Stomach smooth muscle (tissue), 2 donors: ENCODE measurements around the gene RBAK.
"Not testable (repeated sequence)": the region's sequence is repeated elsewhere in the genome, so short reads cannot be mapped to it uniquely, and the experiment has no call there.

Experiments
- H3K27ac ChIP-seq: one replicate; pipeline ENCODE4 v1.7.0; 2013; ENCODE audit warnings: mild to moderate bottlenecking, low read length, inconsistent platforms
- H3K27me3 ChIP-seq, 2 donors: one replicate each; pipeline ENCODE4 v1.7.0; 2013; ENCODE audit warnings: low read length in 2 of 2; ENCODE audit not compliant: insufficient read depth in 2 of 2, control insufficient read depth in 1 of 2
- H3K36me3 ChIP-seq, 2 donors: one replicate each; pipeline ENCODE4 v1.7.0; 2013; ENCODE audit warnings: low read length in 2 of 2; ENCODE audit not compliant: control insufficient read depth in 2 of 2, insufficient read depth in 2 of 2
- H3K4me1 ChIP-seq: one replicate; pipeline ENCODE4 v1.7.0; 2013; ENCODE audit warnings: low read length; ENCODE audit not compliant: control insufficient read depth, insufficient read depth
- H3K4me3 ChIP-seq, 2 donors: one replicate each; pipeline ENCODE4 v1.7.0; 2013; ENCODE audit warnings: low read length in 2 of 2
- H3K9ac ChIP-seq, 2 donors: one replicate each; pipeline ENCODE4 v1.7.0; 2013; ENCODE audit warnings: low read length in 2 of 2, mild to moderate bottlenecking in 1 of 2
- H3K9me3 ChIP-seq, 2 donors: one replicate each; pipeline ENCODE4 v1.7.0; 2013; ENCODE audit warnings: low read length in 2 of 2; ENCODE audit not compliant: control insufficient read depth in 2 of 2
- donor health status: healthy.
- donor health status: Pancreatic carcinoma.

Gene RBAK

DNA sequence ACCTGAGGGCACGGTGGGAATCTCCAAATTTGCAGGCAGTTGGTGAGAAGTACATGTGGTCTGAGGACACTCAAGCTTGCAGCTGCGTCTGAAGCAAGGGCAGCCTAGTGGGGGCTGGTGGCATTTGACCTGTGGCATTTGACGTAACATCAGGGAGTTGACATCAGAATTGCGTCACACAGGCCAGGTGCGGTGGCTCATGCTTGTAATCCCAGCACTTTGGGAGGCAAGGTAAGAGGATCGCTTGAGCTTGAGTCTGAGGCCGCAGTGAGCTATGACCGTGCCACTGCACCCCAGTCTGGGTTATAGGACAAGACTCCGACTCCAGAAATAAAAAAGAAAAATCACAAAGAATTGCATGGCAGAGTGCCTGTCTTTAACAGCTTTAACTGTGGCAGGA is 25.6 kb upstream of the RBAK start:
- no peaks in the 10 kb centered on the region for H3K4me1 ChIP-seq
- peaks cover 0 to 2% of the 10 kb centered on the region in 2 donors for H3K36me3 ChIP-seq
- no peak overlapping the region for H3K9ac ChIP-seq
- no peak overlapping the region for H3K27ac ChIP-seq
- no peaks in the 10 kb centered on the region for H3K27me3 ChIP-seq
- H3K4me3 ChIP-seq: no peak overlapping the region
- no peaks in the 10 kb centered on the region for H3K9me3 ChIP-seq

GRCh38 chr7:5020976-5021550 is 24.6 kb upstream of the RBAK start:
- H3K27ac ChIP-seq, H3K4me1 ChIP-seq, H3K4me3 ChIP-seq, H3K27me3 ChIP-seq, H3K36me3 ChIP-seq, H3K9me3 ChIP-seq, H3K9ac ChIP-seq: not testable (repeated sequence)

DNA sequence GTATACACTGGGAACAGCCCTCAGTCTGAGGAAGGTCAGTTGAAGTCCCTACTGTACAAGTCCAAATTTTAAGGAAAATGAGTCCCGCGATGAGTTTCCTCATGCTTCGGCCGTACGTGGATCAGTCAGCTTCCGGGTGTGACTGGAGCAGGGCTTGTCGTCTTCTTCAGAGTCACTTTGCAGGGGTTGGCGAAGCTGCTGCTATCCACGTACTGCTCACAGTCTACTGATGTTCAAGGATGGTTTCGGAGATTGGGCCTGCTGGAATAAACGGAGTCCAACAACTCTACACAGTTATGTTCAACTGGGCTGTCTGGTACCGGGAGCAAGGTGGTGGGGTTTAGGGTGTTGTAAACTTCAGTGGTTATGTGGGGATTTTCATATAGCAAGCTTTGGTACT is 22.0 kb upstream of the RBAK start:
- not testable (repeated sequence) for H3K4me1 ChIP-seq, H3K27ac ChIP-seq, H3K4me3 ChIP-seq, H3K36me3 ChIP-seq, H3K9ac ChIP-seq, H3K27me3 ChIP-seq, H3K9me3 ChIP-seq

- not testable (repeated sequence) for H3K27me3 ChIP-seq, H3K27ac ChIP-seq, H3K9ac ChIP-seq
Measured at GRCh38 chr7:5027796-5028410, 17.8 kb upstream of the RBAK start.

GRCh38 chr7:5033186-5033585 is 12.5 kb upstream of the RBAK start:
- not testable (repeated sequence) for H3K27ac ChIP-seq, H3K4me3 ChIP-seq, H3K4me1 ChIP-seq, H3K9ac ChIP-seq, H3K27me3 ChIP-seq, H3K9me3 ChIP-seq, H3K36me3 ChIP-seq

More at GRCh38 chr7:5027796-5028410, 17.8 kb upstream of the RBAK start:
- H3K36me3 ChIP-seq, H3K9me3 ChIP-seq, H3K4me3 ChIP-seq, H3K4me1 ChIP-seq: not testable (repeated sequence)

- Histone ChIP-seq H3K36me3 (no peaks in the 10 kb centered on the region), H3K9me3 (no peaks in the 10 kb centered on the region), H3K27me3 (no peaks in the 10 kb centered on the region), H3K4me3 (no peak overlapping the region), H3K4me1 (no peaks in the 10 kb centered on the region), H3K27ac (no peak overlapping the region), H3K9ac (no peak overlapping the region)
Measured at GRCh38 chr7:5035276-5035675, 10.4 kb upstream of the RBAK start.

DNA sequence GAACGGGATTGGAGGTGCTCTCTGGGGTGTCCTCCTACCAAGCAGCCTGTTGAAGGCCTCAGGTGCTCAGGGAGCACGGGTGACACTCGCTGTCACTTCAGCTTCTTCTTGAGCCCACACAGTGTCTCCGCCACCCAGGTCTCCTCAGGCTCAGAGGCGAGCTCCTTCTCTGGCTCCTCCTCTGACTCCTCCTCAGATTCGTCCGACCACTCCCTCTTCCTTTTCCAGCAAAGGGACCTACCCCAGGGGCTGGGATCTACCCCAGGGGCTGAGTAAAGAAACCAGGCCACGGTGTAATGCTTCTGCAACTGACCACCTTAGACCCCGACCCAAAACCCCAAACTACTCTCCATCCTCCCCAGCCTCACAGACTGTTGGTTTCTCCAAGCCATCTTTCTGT is 9.2 kb upstream of the RBAK start:
- Histone ChIP-seq H3K4me1 (no peaks in the 10 kb centered on the region), H3K27ac (no peak overlapping the region), H3K36me3 (no peaks in the 10 kb centered on the region), H3K9me3 (no peaks in the 10 kb centered on the region), H3K4me3 (no peak overlapping the region), H3K27me3 (no peaks in the 10 kb centered on the region), H3K9ac (no peak overlapping the region)

GRCh38 chr7:5041047-5041446 is 4.6 kb upstream of the RBAK start:
- Histone ChIP-seq H3K36me3 (no peaks in the 10 kb centered on the region), H3K27ac (no peak overlapping the region), H3K9me3 (no peaks in the 10 kb centered on the region), H3K9ac (no peak overlapping the region), H3K4me3 (no peak overlapping the region), H3K4me1 (peaks cover 4% of the 10 kb centered on the region), H3K27me3 (no peaks in the 10 kb centered on the region)

- Histone ChIP-seq H3K4me1 (peaks cover 4% of the 10 kb centered on the region), H3K4me3 (no peak overlapping the region), H3K27ac (no peak overlapping the region)
Measured at GRCh38 chr7:5043661-5044060, 2.0 kb upstream of the RBAK start.

DNA sequence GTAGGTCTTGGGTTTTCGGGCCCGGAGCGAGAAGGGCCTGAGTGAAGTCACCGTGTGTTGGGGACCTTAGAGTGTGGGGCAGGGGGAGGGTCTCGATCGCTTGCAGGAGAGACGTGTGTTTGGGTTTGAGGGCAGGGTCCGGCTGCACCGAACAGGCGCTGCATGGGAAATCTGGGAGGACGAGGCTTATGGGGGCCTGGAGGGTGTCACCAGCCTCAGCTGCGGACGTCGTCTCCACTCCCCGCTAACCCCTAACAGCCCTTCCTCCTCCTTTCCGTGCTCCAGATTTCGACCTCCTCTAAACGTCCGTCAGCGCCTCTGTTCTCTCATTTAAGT is 705 bp downstream of the RBAK start:
- H3K9me3 ChIP-seq, H3K4me1 ChIP-seq, H3K36me3 ChIP-seq, H3K27me3 ChIP-seq: not testable (repeated sequence)
- peak overlapping the region; percentile 69 to 79 for H3K4me3 ChIP-seq
- H3K9ac ChIP-seq: peak overlapping the region; percentile 74 to 76
- H3K27ac ChIP-seq: peak overlapping the region; percentile 69

More at GRCh38 chr7:5043661-5044060, 2.0 kb upstream of the RBAK start:
- Histone ChIP-seq H3K27me3 (no peaks in the 10 kb centered on the region), H3K9me3 (no peaks in the 10 kb centered on the region), H3K9ac (no peak overlapping the region), H3K36me3 (no peaks in the 10 kb centered on the region)

GRCh38 chr7:5047127-5047526 is 1.5 kb downstream of the RBAK start:
- not testable (repeated sequence) for H3K9ac ChIP-seq, H3K27ac ChIP-seq
- H3K4me3 ChIP-seq: peak overlapping the region in 1 of 2 donors; percentile 8

More at GRCh38 chr7:5047127-5047526, 1.5 kb downstream of the RBAK start:
- H3K4me1 ChIP-seq, H3K27me3 ChIP-seq, H3K9me3 ChIP-seq: not testable (repeated sequence)
- peaks cover 8 to 13% of the 10 kb centered on the region in 2 donors for H3K36me3 ChIP-seq
